Fibroblast of lung (primary cell): ENCODE data around the gene ADH1B.

Source experiments
- EZH2 ChIP-seq: IDR thresholded peaks from 2 replicates; pipeline ENCODE4 v1.5.1; 2012; ENCODE audit warnings: low read length, control low read depth, mild to moderate bottlenecking; ENCODE audit errors: missing control alignments
- TF ChIP-seq, protein P1 (sequence below), 2 donors: IDR thresholded peaks in 1 of 2; conservative IDR thresholded peaks in 1 of 2; 1 replicate in 1 of 2; 2 replicates in 1 of 2; pipeline ENCODE4 v1.5.1; 2011 to 2012; ENCODE audit warnings: low read length in 2 of 2, control low read depth in 1 of 2, inconsistent platforms in 1 of 2, low read depth in 1 of 2, mild to moderate bottlenecking in 1 of 2

DNA sequence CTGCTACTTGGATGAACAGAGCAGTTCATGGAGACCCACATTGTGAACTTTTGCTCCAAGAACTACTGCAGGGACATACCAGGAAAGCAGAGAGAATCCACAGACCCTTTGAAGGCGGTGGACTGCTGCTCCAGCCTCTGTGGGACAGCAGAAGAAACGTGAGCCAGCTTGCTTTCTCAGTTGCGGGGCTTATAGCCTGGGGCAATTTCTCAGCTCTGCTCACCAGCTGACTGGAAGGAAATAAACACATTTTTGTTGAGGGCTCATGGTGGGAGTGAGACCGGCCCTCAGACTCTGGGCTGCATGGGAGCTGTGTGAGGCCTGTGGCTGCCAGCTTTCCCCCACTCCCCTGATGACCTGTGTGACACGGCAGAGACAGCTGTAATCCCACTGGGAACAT is 27.8 kb downstream of the ADH1B start:
- TF ChIP-seq, protein P1, sequence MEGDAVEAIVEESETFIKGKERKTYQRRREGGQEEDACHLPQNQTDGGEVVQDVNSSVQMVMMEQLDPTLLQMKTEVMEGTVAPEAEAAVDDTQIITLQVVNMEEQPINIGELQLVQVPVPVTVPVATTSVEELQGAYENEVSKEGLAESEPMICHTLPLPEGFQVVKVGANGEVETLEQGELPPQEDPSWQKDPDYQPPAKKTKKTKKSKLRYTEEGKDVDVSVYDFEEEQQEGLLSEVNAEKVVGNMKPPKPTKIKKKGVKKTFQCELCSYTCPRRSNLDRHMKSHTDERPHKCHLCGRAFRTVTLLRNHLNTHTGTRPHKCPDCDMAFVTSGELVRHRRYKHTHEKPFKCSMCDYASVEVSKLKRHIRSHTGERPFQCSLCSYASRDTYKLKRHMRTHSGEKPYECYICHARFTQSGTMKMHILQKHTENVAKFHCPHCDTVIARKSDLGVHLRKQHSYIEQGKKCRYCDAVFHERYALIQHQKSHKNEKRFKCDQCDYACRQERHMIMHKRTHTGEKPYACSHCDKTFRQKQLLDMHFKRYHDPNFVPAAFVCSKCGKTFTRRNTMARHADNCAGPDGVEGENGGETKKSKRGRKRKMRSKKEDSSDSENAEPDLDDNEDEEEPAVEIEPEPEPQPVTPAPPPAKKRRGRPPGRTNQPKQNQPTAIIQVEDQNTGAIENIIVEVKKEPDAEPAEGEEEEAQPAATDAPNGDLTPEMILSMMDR (conservative IDR thresholded peaks at IDR 0.05 in 1 of 2, IDR thresholded peaks at IDR 0.05 in 1 of 2; ENCODE audit: low read depth in 1 of 2, low read length in 2 of 2), result no peak
- no peak for TF ChIP-seq EZH2
